IgD-negative memory B cell (primary cell): ENCODE results near the gene TENM3. TPM values are rescaled to one million over a fixed set of nuclear protein-coding genes. Genes with fewer than 3 reads are reported as not detected.

Experiments used
- H3K27ac Mint-ChIP-seq, 3 donors: one replicate each; pipeline ENCODE4 v1.8.0; 2020 to 2022; ENCODE audit warnings: mild to moderate bottlenecking in 3 of 3, mixed read lengths in 3 of 3, moderate library complexity in 1 of 3
- H3K27me3 Mint-ChIP-seq: one replicate; pipeline ENCODE4 v1.8.0; 2021; ENCODE audit warnings: mixed read lengths
- H3K36me3 Mint-ChIP-seq: one replicate; pipeline ENCODE4 v1.8.0; 2020; ENCODE audit warnings: mild to moderate bottlenecking, mixed read lengths
- H3K4me1 Mint-ChIP-seq, 3 donors: one replicate each; pipeline ENCODE4 v1.8.0; 2020 to 2022; ENCODE audit warnings: mixed read lengths in 3 of 3, mild to moderate bottlenecking in 1 of 3
- H3K4me3 Mint-ChIP-seq, 4 donors: one replicate each; pipeline ENCODE4 v1.8.0; 2020 to 2022; ENCODE audit warnings: mild to moderate bottlenecking in 4 of 4, mixed read lengths in 4 of 4, moderate library complexity in 3 of 4
- H3K9me3 Mint-ChIP-seq, 3 donors: one replicate each; pipeline ENCODE4 v1.8.0; 2020 to 2021; ENCODE audit warnings: mixed read lengths in 3 of 3, mild to moderate bottlenecking in 1 of 3
- polyA plus RNA-seq: library from polyadenylated mRNA; unstranded; fragments of 300-500 nt; fragmentation: Illumina TruSeq; gene quantifications from one replicate; pipeline ENCODE4 v1.2.3, GENCODE V29; 2021

The TENM3 gene
- polyA plus RNA-seq, 1 donor from 2014 or later: not detected

DNA sequence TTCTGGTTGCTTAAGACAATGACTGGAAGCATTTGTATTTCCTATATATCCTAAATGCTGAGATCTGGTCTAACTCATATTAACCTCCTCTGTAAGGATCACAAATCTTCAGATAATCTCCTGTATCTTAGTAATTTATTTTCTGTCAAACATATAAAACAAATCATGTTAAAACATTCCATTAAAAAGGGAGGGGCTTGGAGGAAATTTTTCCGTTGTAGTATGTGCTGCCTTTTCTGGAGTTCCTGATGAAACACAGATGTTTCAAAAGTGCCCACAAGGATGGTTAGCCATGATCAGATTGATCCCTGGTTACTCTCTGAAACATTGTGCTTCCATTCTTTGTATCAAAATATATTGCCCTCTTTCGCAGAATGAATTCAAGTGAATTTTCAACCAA lies 182.1 kb downstream of the TENM3 start:
- no peak overlapping the region for H3K4me3 Mint-ChIP-seq
- H3K4me1 Mint-ChIP-seq: no peaks in the 10 kb centered on the region
- H3K9me3 Mint-ChIP-seq: no peaks in the 10 kb centered on the region
- no peak overlapping the region for H3K27ac Mint-ChIP-seq
- H3K36me3 Mint-ChIP-seq: no peaks in the 10 kb centered on the region
- H3K27me3 Mint-ChIP-seq: peaks cover 3% of the 10 kb centered on the region

DNA sequence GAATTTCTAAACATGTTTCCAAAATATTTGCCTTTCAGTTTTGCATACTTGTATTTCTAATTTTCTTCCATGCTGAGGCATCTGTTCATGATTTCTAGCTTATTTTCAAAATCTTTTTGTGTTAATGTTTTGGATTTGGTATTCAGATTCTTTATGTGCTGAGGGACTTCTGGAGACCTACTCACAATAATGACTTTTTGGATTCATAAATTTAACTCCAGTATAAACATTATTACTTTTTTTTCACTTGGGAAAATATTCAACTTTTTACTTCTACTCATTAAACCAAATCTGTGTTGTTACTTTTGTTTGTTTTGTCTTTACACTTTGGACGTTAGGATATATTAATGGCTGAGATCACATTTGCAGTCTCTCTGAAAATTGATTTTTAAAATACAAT lies 183.7 kb downstream of the TENM3 start:
- H3K36me3 Mint-ChIP-seq: no peaks in the 10 kb centered on the region
- no peaks in the 10 kb centered on the region for H3K9me3 Mint-ChIP-seq
- peaks cover 3% of the 10 kb centered on the region for H3K27me3 Mint-ChIP-seq
- no peak overlapping the region for H3K27ac Mint-ChIP-seq
- no peak overlapping the region for H3K4me3 Mint-ChIP-seq
- H3K4me1 Mint-ChIP-seq: no peaks in the 10 kb centered on the region

DNA sequence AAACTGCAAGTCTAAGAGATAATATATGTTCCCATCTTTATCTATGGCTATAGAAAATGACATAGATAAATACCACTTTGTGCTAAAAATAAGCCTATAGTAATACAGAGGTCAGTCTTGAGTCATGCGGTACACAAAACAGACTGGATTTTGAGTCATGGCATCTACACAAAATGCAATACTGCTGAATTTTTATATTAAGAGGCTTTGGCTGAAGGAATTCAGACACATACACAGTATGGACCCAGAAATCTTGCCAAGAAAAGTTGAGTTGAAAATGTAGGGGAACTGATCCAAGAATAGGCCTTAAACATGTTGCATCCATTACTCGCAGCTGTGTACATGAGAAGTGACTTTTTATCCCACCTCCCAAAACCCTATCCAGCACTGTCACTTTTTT lies 184.4 kb downstream of the TENM3 start:
- no peak overlapping the region for H3K4me3 Mint-ChIP-seq
- no peaks in the 10 kb centered on the region for H3K4me1 Mint-ChIP-seq
- no peaks in the 10 kb centered on the region for H3K36me3 Mint-ChIP-seq
- peaks cover 3% of the 10 kb centered on the region for H3K27me3 Mint-ChIP-seq
- H3K9me3 Mint-ChIP-seq: no peaks in the 10 kb centered on the region
- no peak overlapping the region for H3K27ac Mint-ChIP-seq

DNA sequence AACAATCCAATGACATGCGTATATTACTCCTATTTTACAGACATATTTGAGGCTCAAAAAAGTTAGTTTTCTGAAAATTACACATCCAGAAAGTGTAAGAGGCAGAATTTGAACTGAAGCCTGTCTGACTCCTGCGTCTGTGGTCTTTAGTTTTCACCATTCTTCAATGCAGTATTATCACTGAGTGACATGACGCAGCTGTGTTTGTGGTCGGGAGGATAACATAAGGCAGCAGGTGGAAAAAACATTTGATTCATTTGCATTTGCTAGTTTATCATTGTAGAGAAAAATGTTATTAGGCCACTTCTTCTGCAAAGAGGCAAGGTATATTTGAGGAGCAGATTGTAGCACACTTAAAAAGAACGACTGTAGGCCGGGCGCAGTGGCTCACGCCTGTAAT lies 186.7 kb downstream of the TENM3 start:
- Mint-ChIP-seq H3K4me1 (no peaks in the 10 kb centered on the region), H3K9me3 (peaks cover 0 to 1% (median 0%) of the 10 kb centered on the region in 3 donors), H3K27ac (no peak overlapping the region), H3K27me3 (peaks cover 3% of the 10 kb centered on the region), H3K4me3 (no peak overlapping the region), H3K36me3 (no peaks in the 10 kb centered on the region)

DNA sequence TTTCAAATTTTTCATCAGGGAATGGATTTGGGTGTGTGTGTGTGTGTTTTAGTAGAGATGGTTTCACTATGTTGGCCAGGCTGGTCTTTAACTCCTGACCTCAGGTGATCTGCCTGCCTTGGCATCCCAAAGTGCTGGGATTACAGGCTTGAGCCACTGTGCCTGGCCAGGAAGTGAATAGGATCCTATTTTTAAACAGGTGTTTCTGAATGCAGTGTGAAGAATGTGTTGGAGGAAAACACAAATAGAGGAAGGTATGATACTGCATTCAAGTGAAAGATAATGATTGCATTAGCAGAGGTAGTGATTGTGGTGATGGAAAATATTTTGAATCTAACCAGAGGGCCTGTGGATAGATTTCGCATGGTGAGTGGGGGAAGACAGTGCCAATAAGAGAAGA lies 189.6 kb downstream of the TENM3 start:
- H3K27me3 Mint-ChIP-seq: peaks cover 6% of the 10 kb centered on the region
- H3K27ac Mint-ChIP-seq: peak overlapping the region in 1 of 3 donors; percentile 5
- H3K4me1 Mint-ChIP-seq: no peaks in the 10 kb centered on the region
- H3K9me3 Mint-ChIP-seq: peaks cover 0 to 1% (median 0%) of the 10 kb centered on the region in 3 donors
- no peak overlapping the region for H3K4me3 Mint-ChIP-seq
- H3K36me3 Mint-ChIP-seq: no peaks in the 10 kb centered on the region

DNA sequence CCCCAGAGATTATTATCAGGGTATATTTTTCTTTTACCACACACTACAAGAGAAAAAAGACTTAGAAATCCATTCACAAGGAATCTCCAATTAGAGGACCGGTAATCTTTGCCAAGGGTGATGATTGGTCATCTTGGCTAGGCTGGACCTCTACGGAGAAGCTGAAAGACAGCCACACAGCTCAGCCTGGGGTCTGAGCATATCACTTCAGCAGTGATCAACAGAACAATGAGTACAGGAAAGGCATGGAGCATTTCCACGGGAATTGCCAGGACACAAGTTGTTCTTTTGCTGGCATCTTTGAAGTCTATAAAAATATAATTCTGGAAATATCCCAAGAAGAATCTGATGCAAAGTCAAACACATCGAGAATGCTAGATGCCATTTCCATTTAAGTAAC lies 191.5 kb downstream of the TENM3 start:
- no peaks in the 10 kb centered on the region for H3K36me3 Mint-ChIP-seq
- no peak overlapping the region for H3K27ac Mint-ChIP-seq
- H3K4me1 Mint-ChIP-seq: no peaks in the 10 kb centered on the region

DNA sequence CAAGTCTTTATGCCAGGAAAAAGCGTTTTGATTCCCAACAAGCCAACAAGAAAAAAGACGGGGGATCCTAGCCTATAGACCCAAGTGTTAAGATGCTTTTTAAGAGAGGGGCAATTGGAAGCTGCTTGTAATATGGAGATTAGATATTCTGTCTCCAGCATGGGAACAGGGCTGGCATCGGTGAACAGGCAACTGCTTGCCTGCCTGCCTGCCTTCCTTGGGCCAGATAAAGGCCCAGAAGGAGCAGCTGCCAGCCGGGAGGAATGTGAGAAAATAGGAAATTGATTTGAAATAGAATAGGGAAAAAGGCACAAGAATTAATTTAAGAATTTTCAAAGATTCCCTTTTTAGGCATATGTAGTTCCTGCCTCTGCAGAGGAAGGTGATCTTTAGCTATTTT lies 192.2 kb downstream of the TENM3 start:
- no peaks in the 10 kb centered on the region for H3K36me3 Mint-ChIP-seq
- H3K9me3 Mint-ChIP-seq: peaks cover 0 to 3% (median 1%) of the 10 kb centered on the region in 3 donors
- no peak overlapping the region for H3K27ac Mint-ChIP-seq
- no peaks in the 10 kb centered on the region for H3K4me1 Mint-ChIP-seq
- no peak overlapping the region for H3K4me3 Mint-ChIP-seq
- H3K27me3 Mint-ChIP-seq: peaks cover 6% of the 10 kb centered on the region

More for the DNA sequence above, 191.5 kb downstream of the TENM3 start:
- peaks cover 0 to 2% (median 1%) of the 10 kb centered on the region in 3 donors for H3K9me3 Mint-ChIP-seq
- no peak overlapping the region for H3K4me3 Mint-ChIP-seq
- H3K27me3 Mint-ChIP-seq: peaks cover 6% of the 10 kb centered on the region

DNA sequence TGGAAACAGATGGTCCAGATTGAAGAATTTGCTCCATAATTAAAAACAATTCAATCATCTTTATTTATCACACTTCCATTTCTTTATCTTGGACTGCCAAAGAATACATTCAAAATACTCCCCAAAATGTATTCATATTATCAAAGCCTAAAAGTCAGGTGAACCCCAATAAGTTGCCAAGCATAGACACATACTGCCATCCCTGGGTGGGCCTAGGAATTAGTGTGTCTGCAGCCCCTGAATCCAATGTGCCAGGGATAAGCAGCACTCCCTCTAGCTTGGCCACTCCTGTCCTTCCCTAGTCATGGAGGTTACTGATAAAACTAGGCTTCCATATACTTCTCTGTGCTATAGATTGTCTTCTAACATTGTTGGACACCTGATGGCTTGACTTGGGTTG lies 199.9 kb downstream of the TENM3 start:
- Mint-ChIP-seq H3K4me1 (peaks cover 0 to 9% (median 3%) of the 10 kb centered on the region in 3 donors), H3K4me3 (peak overlapping the region in 1 of 4 donors; percentile 2), H3K9me3 (peaks cover 0 to 6% (median 6%) of the 10 kb centered on the region in 3 donors), H3K27me3 (peaks cover 18% of the 10 kb centered on the region), H3K36me3 (peaks cover 2% of the 10 kb centered on the region), H3K27ac (no peak overlapping the region)

DNA sequence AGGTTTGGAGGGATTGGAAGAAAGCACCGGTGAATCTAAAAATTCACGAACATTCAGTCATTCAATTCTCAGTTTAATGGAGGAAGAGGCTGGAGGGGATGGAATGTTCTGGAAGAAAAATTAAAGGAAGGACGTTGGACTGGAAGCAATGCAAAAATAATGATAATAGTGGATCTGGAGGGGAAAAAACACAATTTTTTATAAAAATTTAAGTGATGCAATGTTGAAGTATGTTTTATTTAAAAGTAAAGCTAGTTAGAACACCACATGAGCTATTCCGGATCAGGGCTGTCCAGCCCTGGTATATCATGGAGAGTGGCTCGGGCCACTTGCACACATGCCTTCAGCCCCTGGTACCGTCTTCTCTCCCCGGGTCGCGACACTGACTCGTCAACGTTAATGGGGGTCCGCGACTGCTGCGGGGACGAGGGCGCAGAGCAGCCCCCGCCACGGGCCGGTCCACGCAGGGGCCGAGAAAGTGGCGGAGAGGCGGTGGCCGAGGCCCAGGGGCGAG lies 204.6 kb downstream of the TENM3 start:
- Mint-ChIP-seq H3K9me3 (peaks cover 0 to 6% (median 1%) of the 10 kb centered on the region in 3 donors), H3K4me1 (peaks cover 6 to 22% (median 14%) of the 10 kb centered on the region in 3 donors), H3K27me3 (peaks cover 37% of the 10 kb centered on the region), H3K36me3 (peaks cover 2% of the 10 kb centered on the region), H3K4me3 (peak overlapping the region; percentile 56 to 66 (median 63)), H3K27ac (no peak overlapping the region)

DNA sequence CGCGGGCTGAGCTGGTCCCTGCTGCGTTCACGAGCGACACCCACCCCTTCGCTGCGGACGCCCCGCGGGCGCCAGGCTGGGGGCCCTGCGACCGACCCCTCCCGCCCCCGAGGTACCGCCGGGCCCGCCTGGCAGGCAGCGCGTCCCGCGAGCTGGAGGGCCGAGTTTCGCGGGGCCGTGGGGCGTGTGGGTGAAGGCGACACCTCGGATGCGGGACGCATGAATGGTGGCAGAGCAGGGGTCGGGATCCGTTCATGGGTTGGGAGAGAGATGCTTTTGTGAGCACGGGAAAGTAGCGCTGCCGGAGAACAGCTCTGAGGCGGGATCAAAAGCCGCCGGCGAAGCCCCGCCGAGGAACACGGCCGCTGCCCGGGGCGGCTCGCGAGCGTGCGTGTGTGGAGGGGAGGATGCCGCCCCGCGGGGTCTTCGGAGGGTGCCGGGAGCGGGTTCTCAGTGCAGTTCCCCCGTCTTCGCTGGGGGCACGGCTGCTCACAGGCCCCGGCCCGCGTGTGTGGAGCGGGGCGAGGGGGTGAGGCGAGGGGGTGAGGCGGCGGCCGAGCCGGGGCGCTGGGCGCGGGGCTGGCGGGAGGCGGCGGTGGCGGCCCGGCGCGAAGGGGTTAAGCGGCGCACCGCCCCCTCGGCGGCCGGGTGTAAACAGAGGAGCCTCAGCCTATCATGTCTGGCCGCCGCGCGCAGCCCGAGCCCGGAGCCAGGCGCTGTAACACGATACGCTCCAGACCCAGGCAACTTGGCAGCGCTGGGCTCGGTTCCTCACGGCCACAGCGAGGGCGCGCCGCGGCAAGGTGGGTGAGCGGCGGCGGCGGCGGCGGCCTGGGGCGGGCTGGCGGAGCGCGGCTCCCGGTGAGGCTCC lies 205.3 kb downstream of the TENM3 start:
- peak overlapping the region; percentile 46 to 89 (median 62) for H3K4me3 Mint-ChIP-seq
- peaks cover 0 to 6% (median 1%) of the 10 kb centered on the region in 3 donors for H3K9me3 Mint-ChIP-seq

DNA sequence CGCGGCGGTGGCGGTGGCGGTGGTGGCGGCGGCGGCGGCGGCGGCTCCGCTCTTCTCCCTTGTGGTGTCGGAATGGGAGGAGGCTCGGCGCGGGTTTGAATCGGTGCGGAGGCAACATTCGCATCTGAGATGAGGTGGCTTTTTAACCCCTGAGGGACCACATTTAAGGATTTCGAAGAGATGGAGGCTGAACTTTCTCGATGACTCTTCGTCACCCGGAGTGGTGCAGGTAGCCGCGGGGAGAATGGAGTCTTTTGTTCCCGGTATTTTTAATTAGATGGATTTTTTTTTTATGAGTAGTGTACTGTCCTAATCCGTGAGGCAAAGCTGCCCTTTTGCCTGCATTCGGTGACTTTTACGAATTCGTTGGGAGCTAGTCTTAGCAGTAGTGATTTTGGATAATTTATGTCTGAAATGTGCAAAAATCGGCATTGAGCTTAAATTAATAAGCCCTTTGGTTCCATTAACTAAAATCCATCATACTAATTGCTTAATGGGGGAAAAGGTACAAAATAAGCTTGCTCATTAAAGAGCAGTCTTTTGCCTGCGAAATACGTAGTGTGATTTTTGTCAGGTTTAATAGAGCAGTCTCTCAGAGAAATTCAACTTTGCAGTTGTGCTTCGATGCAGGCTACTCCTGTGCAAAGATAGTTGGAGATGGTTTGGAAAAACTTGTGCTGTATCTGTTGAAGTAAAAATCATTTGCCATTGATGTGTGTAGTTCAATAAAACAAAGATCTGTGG lies 206.2 kb downstream of the TENM3 start:
- Mint-ChIP-seq H3K9me3 (peaks cover 0 to 6% (median 1%) of the 10 kb centered on the region in 3 donors), H3K4me1 (peaks cover 6 to 22% (median 14%) of the 10 kb centered on the region in 3 donors), H3K27me3 (peaks cover 35% of the 10 kb centered on the region), H3K36me3 (peaks cover 2% of the 10 kb centered on the region), H3K4me3 (peak overlapping the region; percentile 48 to 85 (median 74)), H3K27ac (peak overlapping the region in 1 of 3 donors; percentile 53)

More for the DNA sequence above, 205.3 kb downstream of the TENM3 start:
- Mint-ChIP-seq H3K27ac (no peak overlapping the region), H3K36me3 (peaks cover 2% of the 10 kb centered on the region), H3K27me3 (peaks cover 36% of the 10 kb centered on the region), H3K4me1 (peaks cover 6 to 22% (median 14%) of the 10 kb centered on the region in 3 donors)

DNA sequence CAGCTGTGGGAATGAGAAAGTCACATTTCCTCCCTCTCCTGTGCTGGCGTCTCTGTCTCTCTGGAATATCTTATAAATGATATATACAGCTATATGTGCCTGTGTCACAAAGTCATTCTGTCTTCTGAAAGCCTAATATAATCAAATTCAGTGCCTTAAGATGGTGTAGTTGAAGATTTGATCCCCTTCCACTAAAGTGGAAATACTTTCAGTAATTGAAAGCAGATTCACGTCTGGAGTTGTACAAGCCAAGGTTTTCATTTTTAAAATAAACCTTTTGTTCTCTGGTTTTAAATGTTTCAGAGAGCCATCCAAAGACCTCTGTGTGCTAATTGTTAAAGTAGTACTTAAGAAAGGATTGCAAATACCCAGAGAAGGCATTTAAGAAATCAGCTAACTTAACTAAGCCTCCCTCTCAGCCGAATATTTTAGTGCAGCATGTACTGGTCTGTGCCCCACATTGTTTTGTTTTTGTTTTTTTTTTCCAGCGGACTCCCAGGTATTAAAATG lies 206.8 kb downstream of the TENM3 start:
- Mint-ChIP-seq H3K27me3 (peaks cover 35% of the 10 kb centered on the region), H3K9me3 (peaks cover 0 to 6% (median 1%) of the 10 kb centered on the region in 3 donors), H3K4me3 (peak overlapping the region; percentile 12 to 85 (median 62)), H3K36me3 (peaks cover 2% of the 10 kb centered on the region), H3K4me1 (peaks cover 6 to 22% (median 14%) of the 10 kb centered on the region in 3 donors), H3K27ac (no peak overlapping the region)

DNA sequence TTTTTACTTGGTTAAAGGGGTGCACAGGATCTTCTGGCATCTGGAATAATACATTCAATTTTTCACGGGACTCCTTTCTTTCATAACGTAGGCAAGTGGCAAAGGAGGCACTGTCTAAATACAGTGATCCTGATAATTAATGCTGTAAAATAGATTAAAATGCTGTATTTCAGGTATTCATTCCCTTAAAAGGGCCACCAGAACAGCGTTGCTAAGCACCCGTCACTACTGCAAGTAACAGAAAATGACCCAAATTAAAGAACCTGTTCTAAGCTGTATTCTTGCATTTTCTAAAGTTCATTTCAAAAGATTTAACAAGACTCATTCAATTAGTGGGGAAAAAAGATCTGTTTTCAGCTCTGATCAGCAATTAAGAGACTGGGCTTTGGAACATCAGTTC lies 208.2 kb downstream of the TENM3 start:
- peaks cover 6 to 22% (median 14%) of the 10 kb centered on the region in 3 donors for H3K4me1 Mint-ChIP-seq
- no peak overlapping the region for H3K4me3 Mint-ChIP-seq
- peaks cover 0 to 6% (median 0%) of the 10 kb centered on the region in 3 donors for H3K9me3 Mint-ChIP-seq
- H3K36me3 Mint-ChIP-seq: peaks cover 2% of the 10 kb centered on the region
- H3K27me3 Mint-ChIP-seq: peaks cover 31% of the 10 kb centered on the region
- H3K27ac Mint-ChIP-seq: no peak overlapping the region

DNA sequence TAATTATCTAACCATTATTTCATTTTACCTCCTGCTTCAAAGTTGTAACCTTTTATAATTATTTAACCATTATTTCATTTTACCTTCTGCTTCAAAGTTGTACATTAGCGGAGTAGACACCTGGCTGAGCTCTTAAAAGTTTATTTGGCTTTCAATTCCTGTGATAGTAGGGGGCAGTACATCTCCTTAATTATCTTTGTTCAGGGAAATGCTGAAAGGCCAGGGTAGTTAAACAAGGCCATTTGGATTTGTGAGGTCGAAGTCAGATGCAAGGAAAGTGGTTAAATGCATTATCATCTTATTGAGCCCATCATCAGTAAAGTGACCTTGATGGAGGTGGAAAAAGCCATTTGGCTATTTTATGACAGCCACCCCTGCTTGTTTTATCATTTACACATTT lies 210.6 kb downstream of the TENM3 start:
- Mint-ChIP-seq H3K27ac (no peak overlapping the region), H3K27me3 (peaks cover 17% of the 10 kb centered on the region), H3K4me1 (peaks cover 6 to 12% (median 11%) of the 10 kb centered on the region in 3 donors), H3K9me3 (no peaks in the 10 kb centered on the region), H3K36me3 (no peaks in the 10 kb centered on the region), H3K4me3 (no peak overlapping the region)
